Measurements from ENCODE around the gene EIF3L. TPM values are rescaled to one million over a fixed set of nuclear protein-coding genes. Genes with fewer than 3 reads are reported as not detected.

Gene EIF3L
- total and polyA plus RNA-seq, 2 of the 8 experiments (the other 6 are each of a cell fraction or from before 2014, with no cell fraction given), result 639 to 886 TPM

- H3K23me2 ChIP-seq (ENCODE audit: low read depth, low read length), result peaks cover 2% of the 10 kb centered on the region; the same call in 1 of the 2 replicates
- no peak for TF ChIP-seq SRF (IDR thresholded peaks at IDR 0.05; ENCODE audit: low read depth, low read length)
- TF ChIP-seq RBBP5 (IDR thresholded peaks at IDR 0.05; ENCODE audit: borderline replicate concordance, low read depth, low read length), result no peak
- TF ChIP-seq MAX (IDR thresholded peaks at IDR 0.05), result no peak
- TF ChIP-seq SAP30 (IDR thresholded peaks at IDR 0.05; ENCODE audit: insufficient read depth, insufficient replicate concordance, low read length), result no peak
- no peak for TF ChIP-seq ATF3 (IDR thresholded peaks at IDR 0.05; ENCODE audit: insufficient read depth, low read depth, low read length)
- TF ChIP-seq BACH1 (IDR thresholded peaks at IDR 0.05; ENCODE audit: low read length), result no peak
- TF ChIP-seq SIN3A (conservative IDR thresholded peaks at IDR 0.05 in 1 of 2, IDR thresholded peaks at IDR 0.05 in 1 of 2; ENCODE audit: low read depth in 1 of 2, low read length in 2 of 2), result no peak
- TF ChIP-seq POLR2AphosphoS5 (IDR thresholded peaks at IDR 0.05; ENCODE audit: low read depth, low read length), result no peak
- TF ChIP-seq CBX5 (IDR thresholded peaks at IDR 0.05; ENCODE audit: low read depth, low read length), result no peak
- no peak for TF ChIP-seq ASH2L (IDR thresholded peaks at IDR 0.05; ENCODE audit: low read length)
These were observed 19.0 kb upstream of the EIF3L start for GRCh38 chr22:37830093-37830842.

More at GRCh38 chr22:37830093-37830842, 19.0 kb upstream of the EIF3L start:
- DNase-seq (ENCODE audit: low read depth in 1 of 2, low spot score in 2 of 2) (no peak), FAIRE-seq (no peak)
- H2AFZ ChIP-seq (ENCODE audit: low read length), result no peak overlapping the region
- no peak overlapping the region for H4K8ac ChIP-seq (ENCODE audit: extremely low read depth, insufficient read depth, low read length)
- no peak overlapping the region for H2AK5ac ChIP-seq (ENCODE audit: low read depth, low read length)
- H3K4me3 ChIP-seq (ENCODE audit: extremely low read depth in 1 of 4, insufficient read depth in 2 of 4, low read depth in 3 of 4, low read length in 4 of 4), result no peak overlapping the region
- H3K79me2 ChIP-seq (ENCODE audit: control insufficient read depth in 1 of 2, insufficient read depth in 2 of 2, low read length in 2 of 2), result no peaks in the 10 kb centered on the region
- no peak overlapping the region for H4K91ac ChIP-seq (replicated peaks; ENCODE audit: insufficient read length, low read length)
- H3K27me3 ChIP-seq (replicated peaks in 1 of 4; ENCODE audit: control insufficient read depth in 3 of 4, extremely low read depth in 1 of 4, insufficient read depth in 3 of 4, low read length in 3 of 4), result peaks cover 0 to 8% (median 7%) of the 10 kb centered on the region in 4 experiments; a peak in 6 of 7 replicates
- H3K79me1 ChIP-seq (ENCODE audit: low read depth, low read length), result no peaks in the 10 kb centered on the region
- H3K56ac ChIP-seq (replicated peaks; ENCODE audit: insufficient read length, low read depth, low read length), result no peak overlapping the region
- H3K4me1 ChIP-seq (replicated peaks in 1 of 4; ENCODE audit: control insufficient read depth in 3 of 4, insufficient read depth in 4 of 4, low read length in 3 of 4), result no peaks in the 10 kb centered on the region
- no peak overlapping the region for H3K18ac ChIP-seq (ENCODE audit: extremely low read depth, low read length)
- ChIA-PET CTCF (ENCODE audit: partially characterized antibody) (interaction anchor here (1.2 to 1.7 kb wide), 4 partner anchors 10 to 37 kb away, joined by 3 to 8 read pairs (median 6); no protein-coding TSS in a partner anchor), POLR2A (ENCODE audit: partially characterized antibody) (interaction anchor here (0.9 to 2.0 kb wide), 5 partner anchors 13 to 26 kb away, joined by 3 to 7 read pairs (median 3); partner anchors contain the start of gene ANKRD54)
- H4K20me1 ChIP-seq (replicated peaks in 1 of 2; ENCODE audit: control insufficient read depth in 1 of 2, insufficient read depth in 2 of 2, low read length in 2 of 2), result peaks cover 2 to 6% of the 10 kb centered on the region in 2 experiments
- no peak overlapping the region for H2BK15ac ChIP-seq (ENCODE audit: low read length)
- H3K23ac ChIP-seq (ENCODE audit: insufficient read length), result no peak overlapping the region
- H2BK120ac ChIP-seq (replicated peaks; ENCODE audit: low read depth, low read length), result no peak overlapping the region
- H3K4ac ChIP-seq (replicated peaks; ENCODE audit: insufficient read length, low read depth, low read length), result no peak overlapping the region
- no peak overlapping the region for H3K4me2 ChIP-seq (ENCODE audit: insufficient read depth in 1 of 2, low read depth in 2 of 2, low read length in 2 of 2)
- no peak overlapping the region for H3K27ac ChIP-seq (ENCODE audit: low read depth, low read length)
- H2BK20ac ChIP-seq (ENCODE audit: low read length), result no peak overlapping the region
- WGBS, 2 experiments (ENCODE audit: extremely low coverage in 1 of 2, insufficient coverage in 1 of 2, insufficient read length in 1 of 2, insufficient replicate concordance in 2 of 2, low coverage in 1 of 2, low lambda C conversion rate in 2 of 2, missing lambda C conversion rate in 1 of 2), result 87% methylated on average over 12 of the region's 14 CpGs; no CpG with 5 or more reads in 1 of the 2 experiments
- no peak overlapping the region for H4K5ac ChIP-seq (ENCODE audit: insufficient read length, low read depth, low read length)
- no peak overlapping the region for H3K9ac ChIP-seq (replicated peaks in 1 of 4; ENCODE audit: extremely low read depth in 1 of 4, low read depth in 3 of 4, low read length in 3 of 4)
- H2BK12ac ChIP-seq (ENCODE audit: low read depth, low read length), result no peak overlapping the region
- peaks cover 2 to 20% (median 13%) of the 10 kb centered on the region in 4 experiments; a peak in 6 of 8 replicates for H3K36me3 ChIP-seq (ENCODE audit: control insufficient read depth in 2 of 4, insufficient read depth in 4 of 4, low read length in 3 of 4)
- H2BK5ac ChIP-seq (ENCODE audit: low read depth, low read length), result no peak overlapping the region
- H3K14ac ChIP-seq (ENCODE audit: insufficient read length), result no peak overlapping the region
- no peaks in the 10 kb centered on the region for H3K9me3 ChIP-seq (ENCODE audit: insufficient read depth in 2 of 2, low read depth in 1 of 2, low read length in 1 of 2)
